SK-N-SH treated with all-trans-retinoic acid at 6 μM for 48 hours (cell line): ENCODE measurements around the gene LRRC74B.

ENCODE experiments used
- ATAC-seq: fragments of 200-7000 bp; cut with Tn5 transposase; 3 replicates; pipeline ENCODE4 v1.9.1; 2020; ENCODE audit warnings: mild to moderate bottlenecking, moderate library complexity
- ARNTL ChIP-seq: fragments of 450-650 bp; formaldehyde crosslinking; IDR thresholded peaks from 2 replicates; pipeline ENCODE4 v1.5.0; 2020; ENCODE audit warnings: low read depth, mild to moderate bottlenecking, moderate library complexity, borderline replicate concordance
- BACH2 ChIP-seq: fragments of 250-450 bp; sonication (Bioruptor Pico); IDR thresholded peaks from 2 replicates; pipeline ENCODE4 v1.9.0; 2021; ENCODE audit warnings: mild to moderate bottlenecking, borderline replicate concordance
- CSDC2 ChIP-seq: fragments of 250-450 bp; sonication (Bioruptor Pico); IDR thresholded peaks from 2 replicates; pipeline ENCODE4 v1.5.0; 2020; ENCODE audit warnings: mild to moderate bottlenecking, moderate library complexity
- GLIS3 ChIP-seq: fragments of 250-450 bp; sonication (Bioruptor Pico); IDR thresholded peaks from 2 replicates; pipeline ENCODE4 v1.5.0; 2020; ENCODE audit warnings: mild to moderate bottlenecking, moderate library complexity
- OSR1 ChIP-seq: fragments of 250-450 bp; sonication (Bioruptor Pico); IDR thresholded peaks from 2 replicates; pipeline ENCODE4 v1.8.0; 2022; ENCODE audit warnings: moderate library complexity, mild to moderate bottlenecking, inconsistent platforms
- POU6F1 ChIP-seq: fragments of 250-450 bp; sonication (Bioruptor Pico); IDR thresholded peaks from 2 replicates; pipeline ENCODE4 v1.8.0; 2021; ENCODE audit warnings: low read depth, mild to moderate bottlenecking, moderate library complexity, borderline replicate concordance
- PPARA ChIP-seq: fragments of 250-450 bp; sonication (Bioruptor Pico); IDR thresholded peaks from 2 replicates; pipeline ENCODE4 v1.5.0; 2020; ENCODE audit warnings: mild to moderate bottlenecking, borderline replicate concordance
- RARB ChIP-seq: fragments of 250-450 bp; sonication (Bioruptor Pico); IDR thresholded peaks from 2 replicates; pipeline ENCODE4 v1.8.0; 2021; ENCODE audit warnings: mild to moderate bottlenecking, moderate library complexity
- SNAI2 ChIP-seq: fragments of 250-450 bp; sonication (Bioruptor Pico); IDR thresholded peaks from 2 replicates; pipeline ENCODE4 v1.5.0; 2020; ENCODE audit warnings: mild to moderate bottlenecking, moderate library complexity
- TCF4 ChIP-seq: fragments of 250-450 bp; sonication (Bioruptor Pico); IDR thresholded peaks from 2 replicates; pipeline ENCODE4 v1.8.0; 2021; ENCODE audit warnings: mild to moderate bottlenecking, moderate library complexity, borderline replicate concordance
- TOX ChIP-seq: fragments of 250-450 bp; sonication (Bioruptor Pico); IDR thresholded peaks from 2 replicates; pipeline ENCODE4 v1.8.0; 2021; ENCODE audit warnings: mild to moderate bottlenecking, moderate library complexity, borderline replicate concordance
- ZFP3 ChIP-seq: fragments of 250-450 bp; sonication (Bioruptor Pico); IDR thresholded peaks from 2 replicates; pipeline ENCODE4 v1.5.0; 2020; ENCODE audit warnings: mild to moderate bottlenecking, moderate library complexity
- ZFP30 ChIP-seq: fragments of 450-650 bp; formaldehyde crosslinking; IDR thresholded peaks from 2 replicates; pipeline ENCODE4 v1.5.0; 2022; ENCODE audit warnings: mild to moderate bottlenecking, moderate library complexity
- ZNF565 ChIP-seq: fragments of 450-650 bp; formaldehyde crosslinking; conservative IDR thresholded peaks from 2 replicates; pipeline ENCODE4 v1.5.0; 2020; ENCODE audit warnings: low read depth, mild to moderate bottlenecking, moderate library complexity
- ZNF70 ChIP-seq: fragments of 450-650 bp; formaldehyde crosslinking; IDR thresholded peaks from 2 replicates; pipeline ENCODE4 v1.5.0; 2020; ENCODE audit warnings: mild to moderate bottlenecking, moderate library complexity
- ZNF8 ChIP-seq: fragments of 450-650 bp; formaldehyde crosslinking; IDR thresholded peaks from 2 replicates; pipeline ENCODE4 v1.5.0; 2020; ENCODE audit warnings: mild to moderate bottlenecking, moderate library complexity
- TF ChIP-seq, protein P1 (sequence below): fragments of 250-450 bp; sonication (Bioruptor Pico); IDR thresholded peaks from 2 replicates; pipeline ENCODE4 v1.5.1; 2021; ENCODE audit warnings: mild to moderate bottlenecking, moderate library complexity
- TF ChIP-seq, protein P2 (sequence below): fragments of 250-450 bp; sonication (Bioruptor Pico); IDR thresholded peaks from 2 replicates; pipeline ENCODE4 v1.8.0; 2020; ENCODE audit warnings: mild to moderate bottlenecking, moderate library complexity, borderline replicate concordance
- TF ChIP-seq, protein P3 (sequence below): fragments of 250-450 bp; sonication (Bioruptor Pico); IDR thresholded peaks from 2 replicates; pipeline ENCODE4 v1.5.1; 2020; ENCODE audit warnings: low read depth, mild to moderate bottlenecking, moderate library complexity

LRRC74B gene

GRCh38 chr22:21000207-21000986 lies 45.3 kb upstream of the LRRC74B start:
- no peak; the same call in 2 of the 3 replicates for ATAC-seq
- no peak for TF ChIP-seq ZNF8
- 0 out of 2 replicates have a peak, but pooled peaks have one; percentile 11 for TF ChIP-seq ZNF70 (CRISPR knock-in tag)

GRCh38 chr22:21000987-21001600 lies 44.7 kb upstream of the LRRC74B start:
- TF ChIP-seq GLIS3 (CRISPR knock-in tag): no peak
- no peak for TF ChIP-seq POU6F1
- no peak for TF ChIP-seq ZNF8
- TF ChIP-seq RARB (CRISPR knock-in tag): no peak
- TF ChIP-seq, protein P1, sequence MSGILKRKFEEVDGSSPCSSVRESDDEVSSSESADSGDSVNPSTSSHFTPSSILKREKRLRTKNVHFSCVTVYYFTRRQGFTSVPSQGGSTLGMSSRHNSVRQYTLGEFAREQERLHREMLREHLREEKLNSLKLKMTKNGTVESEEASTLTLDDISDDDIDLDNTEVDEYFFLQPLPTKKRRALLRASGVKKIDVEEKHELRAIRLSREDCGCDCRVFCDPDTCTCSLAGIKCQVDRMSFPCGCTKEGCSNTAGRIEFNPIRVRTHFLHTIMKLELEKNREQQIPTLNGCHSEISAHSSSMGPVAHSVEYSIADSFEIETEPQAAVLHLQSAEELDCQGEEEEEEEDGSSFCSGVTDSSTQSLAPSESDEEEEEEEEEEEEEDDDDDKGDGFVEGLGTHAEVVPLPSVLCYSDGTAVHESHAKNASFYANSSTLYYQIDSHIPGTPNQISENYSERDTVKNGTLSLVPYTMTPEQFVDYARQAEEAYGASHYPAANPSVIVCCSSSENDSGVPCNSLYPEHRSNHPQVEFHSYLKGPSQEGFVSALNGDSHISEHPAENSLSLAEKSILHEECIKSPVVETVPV: 0 out of 2 replicates have a peak, but pooled peaks have one; percentile 20
- no peak for TF ChIP-seq ZNF70 (CRISPR knock-in tag)
- peak; percentile 2 for ATAC-seq

- ATAC-seq: peak; percentile 92
- TF ChIP-seq, protein P2, sequence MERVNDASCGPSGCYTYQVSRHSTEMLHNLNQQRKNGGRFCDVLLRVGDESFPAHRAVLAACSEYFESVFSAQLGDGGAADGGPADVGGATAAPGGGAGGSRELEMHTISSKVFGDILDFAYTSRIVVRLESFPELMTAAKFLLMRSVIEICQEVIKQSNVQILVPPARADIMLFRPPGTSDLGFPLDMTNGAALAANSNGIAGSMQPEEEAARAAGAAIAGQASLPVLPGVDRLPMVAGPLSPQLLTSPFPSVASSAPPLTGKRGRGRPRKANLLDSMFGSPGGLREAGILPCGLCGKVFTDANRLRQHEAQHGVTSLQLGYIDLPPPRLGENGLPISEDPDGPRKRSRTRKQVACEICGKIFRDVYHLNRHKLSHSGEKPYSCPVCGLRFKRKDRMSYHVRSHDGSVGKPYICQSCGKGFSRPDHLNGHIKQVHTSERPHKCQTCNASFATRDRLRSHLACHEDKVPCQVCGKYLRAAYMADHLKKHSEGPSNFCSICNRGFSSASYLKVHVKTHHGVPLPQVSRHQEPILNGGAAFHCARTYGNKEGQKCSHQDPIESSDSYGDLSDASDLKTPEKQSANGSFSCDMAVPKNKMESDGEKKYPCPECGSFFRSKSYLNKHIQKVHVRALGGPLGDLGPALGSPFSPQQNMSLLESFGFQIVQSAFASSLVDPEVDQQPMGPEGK (CRISPR knock-in tag): 0 out of 2 replicates have a peak, but pooled peaks have one; percentile 51
- no peak for TF ChIP-seq ZFP3 (CRISPR knock-in tag)
- TF ChIP-seq TCF4 (CRISPR knock-in tag): peak; percentile 10; the same call in 1 of the 2 replicates
- TF ChIP-seq GLIS3 (CRISPR knock-in tag): 0 out of 2 replicates have a peak, but pooled peaks have one; percentile 11
- TF ChIP-seq, protein P1: no peak
These were observed 44.0 kb upstream of the LRRC74B start, which contains the start of gene THAP7 for GRCh38 chr22:21001601-21002325. TSS of gene THAP7 (minus strand) at chr22:21002118. CDS start at chr22:21001911, 207 bp downstream.

- ATAC-seq: no peak
- TF ChIP-seq SNAI2 (CRISPR knock-in tag) (no peak), OSR1 (CRISPR knock-in tag) (no peak), ZFP30 (CRISPR knock-in tag) (no peak), PPARA (CRISPR knock-in tag) (no peak), TOX (CRISPR knock-in tag) (no peak), CSDC2 (CRISPR knock-in tag) (no peak), ZNF70 (CRISPR knock-in tag) (no peak), RARB (CRISPR knock-in tag) (no peak), GLIS3 (CRISPR knock-in tag) (no peak), ZFP3 (CRISPR knock-in tag) (no peak), BACH2 (no peak), ARNTL (CRISPR knock-in tag) (no peak), ZNF8 (no peak), ZNF565 (CRISPR knock-in tag) (no peak)
- TF ChIP-seq, protein P3, sequence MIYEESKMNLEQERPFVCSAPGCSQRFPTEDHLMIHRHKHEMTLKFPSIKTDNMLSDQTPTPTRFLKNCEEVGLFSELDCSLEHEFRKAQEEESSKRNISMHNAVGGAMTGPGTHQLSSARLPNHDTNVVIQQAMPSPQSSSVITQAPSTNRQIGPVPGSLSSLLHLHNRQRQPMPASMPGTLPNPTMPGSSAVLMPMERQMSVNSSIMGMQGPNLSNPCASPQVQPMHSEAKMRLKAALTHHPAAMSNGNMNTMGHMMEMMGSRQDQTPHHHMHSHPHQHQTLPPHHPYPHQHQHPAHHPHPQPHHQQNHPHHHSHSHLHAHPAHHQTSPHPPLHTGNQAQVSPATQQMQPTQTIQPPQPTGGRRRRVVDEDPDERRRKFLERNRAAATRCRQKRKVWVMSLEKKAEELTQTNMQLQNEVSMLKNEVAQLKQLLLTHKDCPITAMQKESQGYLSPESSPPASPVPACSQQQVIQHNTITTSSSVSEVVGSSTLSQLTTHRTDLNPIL (CRISPR knock-in tag): no peak
- TF ChIP-seq, protein P1: no peak
- TF ChIP-seq, protein P2 (CRISPR knock-in tag): no peak
These were observed 42.0 kb upstream of the LRRC74B start for GRCh38 chr22:21003782-21004181.
